GM19468 (cell line): ENCODE data around the gene GBP1.
"Not testable (repeated sequence)": the region's sequence is repeated elsewhere in the genome, so short reads cannot be mapped to it uniquely, and the experiment has no call there.

Experiments
- ATAC-seq: cut with Tn5 transposase; IDR thresholded peaks from one replicate; pipeline ENCODE4 v1.9.1; 2021; ENCODE audit warnings: mild to moderate bottlenecking, moderate library complexity, moderate number of reproducible peaks; ENCODE audit not compliant: unreplicated experiment; ENCODE audit errors: extremely low read depth

Gene GBP1, protein sequence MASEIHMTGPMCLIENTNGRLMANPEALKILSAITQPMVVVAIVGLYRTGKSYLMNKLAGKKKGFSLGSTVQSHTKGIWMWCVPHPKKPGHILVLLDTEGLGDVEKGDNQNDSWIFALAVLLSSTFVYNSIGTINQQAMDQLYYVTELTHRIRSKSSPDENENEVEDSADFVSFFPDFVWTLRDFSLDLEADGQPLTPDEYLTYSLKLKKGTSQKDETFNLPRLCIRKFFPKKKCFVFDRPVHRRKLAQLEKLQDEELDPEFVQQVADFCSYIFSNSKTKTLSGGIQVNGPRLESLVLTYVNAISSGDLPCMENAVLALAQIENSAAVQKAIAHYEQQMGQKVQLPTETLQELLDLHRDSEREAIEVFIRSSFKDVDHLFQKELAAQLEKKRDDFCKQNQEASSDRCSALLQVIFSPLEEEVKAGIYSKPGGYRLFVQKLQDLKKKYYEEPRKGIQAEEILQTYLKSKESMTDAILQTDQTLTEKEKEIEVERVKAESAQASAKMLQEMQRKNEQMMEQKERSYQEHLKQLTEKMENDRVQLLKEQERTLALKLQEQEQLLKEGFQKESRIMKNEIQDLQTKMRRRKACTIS

DNA sequence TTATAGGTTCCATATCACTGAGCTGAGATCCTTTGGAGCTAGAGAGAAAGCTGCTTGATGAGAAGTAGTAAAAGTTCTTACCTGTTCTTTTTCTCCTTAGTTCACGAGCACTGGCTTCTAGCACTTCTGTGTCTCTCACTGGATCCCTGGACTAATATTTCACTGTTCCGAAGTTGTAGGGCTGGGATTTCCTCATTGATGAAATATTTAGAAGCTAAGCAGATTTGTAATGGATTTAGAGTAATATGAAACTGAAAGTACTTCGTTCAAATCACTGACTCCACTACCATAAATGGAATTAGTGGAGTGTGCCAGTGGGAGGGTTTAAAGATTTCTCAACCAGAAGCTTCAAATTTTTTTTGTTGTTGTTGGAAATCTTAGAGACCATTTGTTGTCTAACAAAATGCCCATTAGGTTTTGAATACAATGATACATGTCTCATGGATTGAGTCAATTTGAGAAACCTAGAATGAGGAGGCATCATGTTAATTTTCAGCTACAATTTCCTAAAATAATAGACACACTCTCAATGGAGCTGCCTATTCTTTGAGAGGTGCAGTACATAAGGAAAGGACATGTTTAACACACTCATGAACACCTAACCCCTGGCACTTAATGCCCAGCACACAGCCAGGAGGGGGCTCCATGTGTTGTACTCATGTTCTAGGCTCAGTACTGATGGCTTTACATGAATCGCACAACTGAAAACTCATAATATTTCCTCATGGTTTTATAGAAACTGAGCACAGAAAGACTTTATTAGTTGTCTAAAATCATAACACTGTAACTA, at the start of gene GBP1:
Gene GBP1 (minus strand): TSS at position 130 of the 790 bp plus-strand sequence. CDS start 1,974 bp downstream, outside the sequence.
- ATAC-seq, result no peak

GRCh38 chr1:89114662-89115061, 49.7 kb upstream of the GBP1 start:
- no peak for ATAC-seq

DNA sequence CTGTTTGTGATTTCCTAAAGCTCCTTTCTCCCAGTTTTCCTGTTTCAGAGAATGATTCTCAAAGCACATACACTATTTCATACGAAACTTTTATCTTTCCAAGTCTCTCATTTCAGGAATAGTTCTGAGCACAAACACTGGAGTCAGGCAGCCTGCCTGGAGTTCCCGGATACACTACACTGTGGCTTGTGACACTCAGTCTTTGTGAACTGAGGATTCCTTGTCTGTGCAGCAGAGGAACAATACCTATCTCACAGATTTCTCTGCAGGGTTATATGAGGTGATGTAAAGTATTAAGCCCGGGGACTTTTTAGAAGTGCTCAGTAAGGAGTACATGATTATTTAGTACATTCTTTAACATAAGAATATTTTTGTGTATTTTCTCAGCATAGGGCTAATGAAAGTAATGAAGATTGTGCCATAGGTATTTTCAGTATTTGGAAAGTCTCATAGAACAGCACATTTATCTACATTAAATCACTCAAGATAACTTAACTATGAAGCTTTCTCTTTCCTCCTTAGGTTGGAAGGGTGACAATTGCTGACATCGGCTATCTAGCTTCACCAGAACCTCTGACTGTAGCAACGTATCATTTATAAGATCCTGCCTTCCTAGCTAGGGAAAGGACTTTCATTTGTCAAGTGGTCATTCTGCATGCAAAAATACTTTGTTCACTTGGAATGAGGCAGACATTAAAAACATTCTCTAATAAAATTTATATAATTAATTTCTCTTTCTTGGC, 48.0 kb upstream of the GBP1 start:
- ATAC-seq, result no peak

DNA sequence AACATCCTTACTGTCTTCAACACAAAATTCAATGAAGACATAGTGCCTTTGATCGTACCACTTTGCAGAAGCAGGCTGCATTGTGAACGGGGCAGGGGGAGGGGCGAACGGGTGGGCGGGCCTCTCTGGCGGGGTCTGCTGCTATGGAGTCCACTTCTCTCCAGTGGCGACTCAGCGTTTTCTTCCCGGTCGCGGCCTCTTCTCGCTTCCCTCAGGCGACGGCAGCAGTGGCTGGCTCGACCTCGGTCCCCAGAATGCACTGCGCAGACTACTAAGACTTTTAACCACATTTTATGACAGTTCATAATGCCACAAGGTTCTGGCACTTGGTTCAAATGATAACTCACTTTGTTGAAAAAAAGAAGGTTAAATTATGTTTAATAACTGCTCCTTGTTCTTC, 39.7 kb upstream of the GBP1 start:
- no peak for ATAC-seq

DNA sequence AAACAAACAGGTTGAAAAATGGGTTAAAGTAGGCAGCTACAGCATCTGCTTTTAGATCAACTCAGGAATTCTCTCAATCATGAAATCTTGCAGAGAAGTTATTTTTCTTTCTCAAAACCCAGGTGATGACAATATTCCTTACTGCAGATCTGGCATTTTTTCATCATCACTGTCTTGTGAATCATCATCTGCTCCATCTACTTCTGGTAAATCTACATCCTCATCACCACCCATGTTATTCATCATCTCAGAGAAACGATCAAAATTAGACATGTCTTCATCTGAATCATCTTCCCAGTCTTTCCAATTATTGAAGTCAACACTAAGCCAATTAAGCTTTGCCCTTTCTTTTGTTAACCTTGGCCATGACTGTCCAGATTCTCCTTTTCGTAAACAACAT, 39.1 kb upstream of the GBP1 start:
- ATAC-seq, result no peak

GRCh38 chr1:89102021-89102420, 37.0 kb upstream of the GBP1 start:
- ATAC-seq, result no peak

DNA sequence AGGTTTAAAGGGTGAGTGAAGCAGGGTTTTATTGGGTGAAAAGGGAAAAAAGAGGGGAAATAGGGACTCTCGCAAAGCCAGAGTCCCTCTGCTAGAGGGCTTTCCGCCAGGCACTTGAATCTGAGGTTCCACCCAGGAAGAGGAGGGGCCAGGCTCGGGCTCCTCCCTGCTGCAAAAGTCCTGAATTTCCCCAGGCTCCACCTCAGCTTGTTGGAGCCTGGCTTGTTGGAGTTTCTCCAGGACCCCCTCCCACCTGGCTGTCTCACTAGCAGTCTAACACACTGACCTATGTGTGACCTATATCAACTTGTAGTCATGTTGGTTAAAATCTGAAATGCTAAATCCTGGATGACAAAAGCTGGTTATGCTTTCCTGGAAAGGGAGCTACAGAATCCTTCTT, 35.4 kb upstream of the GBP1 start:
- ATAC-seq, result no peak

DNA sequence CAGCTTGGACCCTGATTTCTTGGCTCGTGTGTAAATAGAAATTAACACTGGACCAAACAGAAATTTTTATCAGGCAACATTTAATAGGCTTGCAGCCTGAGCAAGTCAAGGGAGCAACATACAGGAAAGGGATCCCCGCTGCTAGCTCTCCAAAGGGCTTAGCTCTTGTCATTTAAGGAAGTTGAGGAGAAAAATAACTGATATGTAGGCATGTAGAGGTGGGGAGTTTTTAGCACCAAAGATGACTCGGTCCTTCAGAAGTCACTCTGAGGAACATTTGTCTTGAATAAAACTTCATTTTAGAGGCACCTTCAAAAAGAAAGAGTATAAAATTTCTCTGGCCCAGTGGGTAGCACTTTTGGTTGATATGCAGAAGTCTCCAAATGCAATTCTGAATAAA, 33.8 kb upstream of the GBP1 start:
- no peak for ATAC-seq

DNA sequence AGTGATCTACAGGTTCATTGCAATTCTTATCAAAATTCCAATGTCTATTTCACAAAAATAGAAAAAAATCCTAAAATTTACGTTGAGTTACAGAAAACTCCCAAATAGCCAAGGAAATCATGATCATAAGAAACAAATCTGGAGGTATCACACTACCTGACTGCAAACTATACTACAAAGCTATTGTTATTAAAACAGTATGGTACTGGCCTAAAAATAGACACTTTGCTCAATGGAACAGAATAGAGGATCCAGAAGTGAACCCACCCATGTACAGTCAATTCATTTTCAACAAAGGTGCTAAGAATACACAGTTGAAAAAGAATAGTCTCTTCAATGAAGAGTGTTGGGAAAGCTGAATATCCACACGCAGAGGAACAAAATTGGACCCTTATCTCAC, 30.7 kb upstream of the GBP1 start:
- no peak for ATAC-seq

- ATAC-seq, result no peak
Measured at GRCh38 chr1:89089962-89090361, 25.0 kb upstream of the GBP1 start.

GRCh38 chr1:89088572-89088971, 23.6 kb upstream of the GBP1 start:
- ATAC-seq, result no peak

- ATAC-seq, result no peak
Measured at GRCh38 chr1:89087241-89087640, 22.2 kb upstream of the GBP1 start.

DNA sequence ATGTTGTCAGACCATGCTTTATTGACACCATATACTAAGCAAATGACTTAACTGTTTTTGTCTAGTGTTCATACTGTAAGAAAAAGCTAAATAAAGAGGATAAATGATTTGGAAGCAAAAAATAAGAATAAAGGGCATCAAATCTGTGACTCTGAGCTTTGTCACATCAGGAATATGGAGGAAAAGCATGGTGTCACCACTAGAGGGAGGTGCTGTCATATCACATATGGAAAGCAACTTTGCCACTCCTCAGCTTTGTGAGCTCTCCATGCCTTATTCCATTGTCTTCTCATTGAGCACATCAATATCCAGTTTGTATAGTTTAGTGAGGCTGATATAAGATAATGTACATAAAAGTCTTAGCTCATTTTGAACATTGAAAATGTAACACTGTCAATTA, 20.8 kb upstream of the GBP1 start:
- ATAC-seq, result no peak

GRCh38 chr1:89081005-89081404, 16.0 kb upstream of the GBP1 start:
- peak; percentile 32 for ATAC-seq

DNA sequence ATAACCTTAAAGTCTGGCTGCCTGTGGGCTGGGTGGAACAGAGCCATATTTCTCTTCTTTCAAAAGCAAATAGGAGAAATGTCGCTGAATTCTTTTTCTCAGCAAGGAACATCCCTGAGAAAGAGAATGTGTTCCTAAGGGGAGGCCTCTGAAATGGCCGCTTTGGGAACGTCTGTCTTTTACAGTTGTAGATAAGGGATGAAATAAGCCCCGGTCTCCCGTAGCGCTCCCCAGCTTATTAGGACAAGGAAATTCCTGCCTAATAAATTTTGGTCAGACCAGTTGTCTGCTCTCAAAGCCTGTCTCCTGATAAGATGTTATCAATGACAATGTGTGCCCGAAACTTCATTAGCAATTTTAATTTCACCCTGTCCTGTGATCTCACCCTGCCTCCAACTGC, 15.1 kb upstream of the GBP1 start:
- not testable (repeated sequence) for ATAC-seq

GRCh38 chr1:89072466-89073065, 7.6 kb upstream of the GBP1 start:
- ATAC-seq, result not testable (repeated sequence)

- ATAC-seq, result no peak
Measured at GRCh38 chr1:89070509-89070908, 5.5 kb upstream of the GBP1 start.

GRCh38 chr1:89069951-89070350, 4.9 kb upstream of the GBP1 start:
- ATAC-seq, result no peak

DNA sequence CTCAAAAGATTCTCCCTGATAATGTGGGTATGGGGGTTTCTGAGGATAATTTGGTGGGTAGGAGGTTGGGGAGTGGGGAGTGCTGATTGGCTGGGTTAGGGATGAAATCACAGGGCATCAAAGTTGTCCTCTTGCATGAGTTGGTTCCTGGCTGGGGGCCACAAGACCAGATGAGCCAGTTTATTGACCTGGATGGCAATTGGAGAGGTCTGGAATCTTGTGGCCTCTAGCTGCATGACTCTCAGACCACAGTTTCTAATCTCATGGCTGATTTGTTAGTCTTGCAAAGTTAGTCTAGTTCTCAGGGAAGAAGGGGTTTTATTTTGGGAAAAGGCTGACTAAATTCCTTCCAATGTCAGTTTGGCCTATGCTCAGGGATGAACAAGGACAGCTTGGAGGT, 3.3 kb upstream of the GBP1 start:
- ATAC-seq, result no peak

- ATAC-seq, result no peak
Measured at GRCh38 chr1:89064632-89065031, 376 bp downstream of the GBP1 start.
